Activated CD8-positive, alpha-beta memory T cell treated with anti-CD3 and anti-CD28 coated beads for 48 hours (primary cell): ENCODE measurements around the gene OXCT2.
A peak's percentile ranks its signal among the peaks of the same experiment; 100 is the strongest.
"Not testable (repeated sequence)": the region's sequence is repeated elsewhere in the genome, so short reads cannot be mapped to it uniquely, and the experiment has no call there.

Experiments
- DNase-seq, 3 experiments: peaks; one replicate each; pipeline ENCODE4 v3.0.0-alpha.2; 2020; ENCODE audit warnings: low read depth in 2 of 3, low spot score in 2 of 3

Gene OXCT2

GRCh38 chr1:39763619-39764374 lies 7.4 kb downstream of the OXCT2 start:
- not testable (repeated sequence) for DNase-seq

GRCh38 chr1:39762550-39763540 lies 8.3 kb downstream of the OXCT2 start:
- DNase-seq, result no peak

- no peak for DNase-seq
Observed at GRCh38 chr1:39761557-39762260, 9.4 kb downstream of the OXCT2 start.

GRCh38 chr1:39761016-39761415 lies 10.1 kb downstream of the OXCT2 start:
- no peak for DNase-seq

- no peak for DNase-seq
Observed at GRCh38 chr1:39760074-39761008, 10.8 kb downstream of the OXCT2 start.

- no peak for DNase-seq
Observed at GRCh38 chr1:39759436-39759726, 11.8 kb downstream of the OXCT2 start.

- DNase-seq, result no peak
Observed at GRCh38 chr1:39758556-39759435, 12.4 kb downstream of the OXCT2 start.

- DNase-seq, result no peak
Observed at GRCh38 chr1:39757501-39757900, 13.6 kb downstream of the OXCT2 start.

GRCh38 chr1:39755965-39756659 lies 15.0 kb downstream of the OXCT2 start:
- no peak for DNase-seq

GRCh38 chr1:39754906-39755504 lies 16.1 kb downstream of the OXCT2 start:
- no peak for DNase-seq

GRCh38 chr1:39754026-39754570 lies 17.1 kb downstream of the OXCT2 start:
- DNase-seq, result no peak

- DNase-seq, result no peak
Observed at GRCh38 chr1:39753132-39754025, 17.8 kb downstream of the OXCT2 start.

- no peak for DNase-seq
Observed at GRCh38 chr1:39752703-39753102, 18.4 kb downstream of the OXCT2 start.

- DNase-seq, result no peak
Observed at GRCh38 chr1:39751595-39751994, 19.6 kb downstream of the OXCT2 start.

GRCh38 chr1:39745016-39745670 lies 26.0 kb downstream of the OXCT2 start:
- DNase-seq, result no peak

- peak; percentile 88 to 96 (median 90) for DNase-seq
Observed at GRCh38 chr1:39738622-39739366, 32.4 kb downstream of the OXCT2 start, which contains the start of gene PPIE. Gene PPIE (plus strand): TSS chr1:39738882. CDS start chr1:39738901, 19 bp downstream.
